ENCODE results near the gene ACVR2B.
A peak's percentile ranks its signal among the peaks of the same experiment; 100 is the strongest.

ACVR2B gene

DNA sequence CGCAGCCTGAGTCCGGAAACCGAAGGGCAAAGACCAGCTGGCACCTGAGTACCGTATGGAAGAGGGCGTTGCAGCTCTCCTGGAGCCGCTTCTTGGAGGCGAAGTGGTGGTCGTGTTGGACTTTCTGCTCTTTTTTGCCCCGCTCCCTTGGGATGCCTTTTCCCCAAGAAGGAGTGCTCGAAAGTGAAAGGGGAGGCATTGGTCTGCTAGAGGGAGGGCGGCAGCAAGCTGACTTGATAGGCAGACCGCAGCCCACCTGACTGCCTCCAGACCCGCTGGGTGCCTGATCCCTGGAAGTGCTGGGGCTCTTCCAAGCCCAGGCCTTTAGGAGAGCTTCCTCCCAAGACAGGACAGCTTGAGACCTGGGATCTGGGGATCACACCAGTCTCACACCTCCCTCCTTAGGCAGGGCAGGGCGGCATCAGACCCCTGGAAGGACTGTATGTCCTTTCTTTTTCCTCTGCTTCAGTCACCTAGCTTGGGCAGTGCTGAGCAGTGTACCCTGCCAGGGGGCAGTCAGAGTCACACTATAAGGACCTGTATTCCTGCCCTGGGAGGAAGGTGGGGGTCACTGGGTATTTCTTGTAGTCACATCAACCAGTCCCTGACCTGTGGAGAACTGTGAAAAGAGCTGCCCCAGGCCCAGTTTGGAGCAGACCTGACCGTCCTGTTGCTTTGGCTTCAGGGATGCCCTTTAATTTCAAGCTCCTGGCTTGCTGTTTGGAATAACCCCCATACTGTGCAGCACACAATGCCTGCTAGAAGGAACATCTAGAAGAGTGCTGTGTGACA is 2.1 kb downstream of the ACVR2B start:
- in situ Hi-C loops (cut with MboI; ENCODE audit: low sequenced_read_pairs, unreplicated experiment) = no loop called here
- DNase-seq (ENCODE audit: low spot score) = peak; percentile 55
- TF ChIP-seq, protein P1, sequence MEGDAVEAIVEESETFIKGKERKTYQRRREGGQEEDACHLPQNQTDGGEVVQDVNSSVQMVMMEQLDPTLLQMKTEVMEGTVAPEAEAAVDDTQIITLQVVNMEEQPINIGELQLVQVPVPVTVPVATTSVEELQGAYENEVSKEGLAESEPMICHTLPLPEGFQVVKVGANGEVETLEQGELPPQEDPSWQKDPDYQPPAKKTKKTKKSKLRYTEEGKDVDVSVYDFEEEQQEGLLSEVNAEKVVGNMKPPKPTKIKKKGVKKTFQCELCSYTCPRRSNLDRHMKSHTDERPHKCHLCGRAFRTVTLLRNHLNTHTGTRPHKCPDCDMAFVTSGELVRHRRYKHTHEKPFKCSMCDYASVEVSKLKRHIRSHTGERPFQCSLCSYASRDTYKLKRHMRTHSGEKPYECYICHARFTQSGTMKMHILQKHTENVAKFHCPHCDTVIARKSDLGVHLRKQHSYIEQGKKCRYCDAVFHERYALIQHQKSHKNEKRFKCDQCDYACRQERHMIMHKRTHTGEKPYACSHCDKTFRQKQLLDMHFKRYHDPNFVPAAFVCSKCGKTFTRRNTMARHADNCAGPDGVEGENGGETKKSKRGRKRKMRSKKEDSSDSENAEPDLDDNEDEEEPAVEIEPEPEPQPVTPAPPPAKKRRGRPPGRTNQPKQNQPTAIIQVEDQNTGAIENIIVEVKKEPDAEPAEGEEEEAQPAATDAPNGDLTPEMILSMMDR (IDR thresholded peaks at IDR 0.05; ENCODE audit: borderline replicate concordance, control extremely low read depth, extremely low read depth, insufficient read depth, missing control alignments) = no peak

DNA sequence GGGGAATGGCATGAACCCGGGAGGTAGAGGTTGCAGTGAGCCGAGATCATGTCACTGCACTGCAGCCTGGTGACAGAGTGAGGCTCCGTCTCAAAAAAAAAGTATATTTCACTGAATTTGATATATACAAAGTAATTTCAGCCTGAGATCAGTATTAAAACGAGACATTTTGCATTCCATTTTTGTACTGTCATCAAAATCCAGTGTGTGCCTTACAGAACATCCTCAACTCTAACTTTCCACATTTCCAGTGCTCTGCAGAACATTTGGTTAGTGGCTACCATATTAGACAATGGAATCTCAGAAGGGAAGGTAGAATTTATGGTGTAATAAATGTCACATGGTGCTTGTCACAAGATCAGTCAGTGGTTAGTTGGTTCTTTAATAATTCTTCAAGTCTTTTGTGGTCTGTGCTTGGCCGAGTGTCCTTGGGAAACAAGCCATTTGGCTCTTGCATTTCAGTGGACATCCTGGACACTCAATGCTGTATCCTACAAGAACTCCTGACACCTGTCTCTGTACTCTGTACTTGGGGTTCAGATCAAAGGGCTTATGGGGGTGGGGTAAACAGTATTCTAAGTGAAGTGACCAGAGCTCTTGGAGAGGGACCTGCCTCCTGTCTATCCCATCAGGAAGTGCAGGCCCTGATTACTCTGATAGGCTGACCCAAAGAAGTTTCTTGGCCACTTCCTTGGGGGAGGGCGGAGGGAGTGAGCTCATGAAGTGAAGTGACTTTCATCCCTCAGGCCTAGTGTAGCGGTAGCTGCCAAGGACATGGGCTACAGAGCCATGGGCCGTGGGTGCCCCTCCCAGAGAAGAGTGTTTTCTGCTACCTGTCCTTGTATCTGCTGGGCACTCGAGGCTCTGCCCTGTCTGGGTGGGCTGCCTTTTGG is 3.7 kb downstream of the ACVR2B start:
- DNase-seq (ENCODE audit: low spot score) = no peak
- TF ChIP-seq, protein P1 (IDR thresholded peaks at IDR 0.05; ENCODE audit: borderline replicate concordance, control extremely low read depth, extremely low read depth, insufficient read depth, missing control alignments) = no peak
- in situ Hi-C loops (cut with MboI; ENCODE audit: low sequenced_read_pairs, unreplicated experiment) = no loop called here

DNA sequence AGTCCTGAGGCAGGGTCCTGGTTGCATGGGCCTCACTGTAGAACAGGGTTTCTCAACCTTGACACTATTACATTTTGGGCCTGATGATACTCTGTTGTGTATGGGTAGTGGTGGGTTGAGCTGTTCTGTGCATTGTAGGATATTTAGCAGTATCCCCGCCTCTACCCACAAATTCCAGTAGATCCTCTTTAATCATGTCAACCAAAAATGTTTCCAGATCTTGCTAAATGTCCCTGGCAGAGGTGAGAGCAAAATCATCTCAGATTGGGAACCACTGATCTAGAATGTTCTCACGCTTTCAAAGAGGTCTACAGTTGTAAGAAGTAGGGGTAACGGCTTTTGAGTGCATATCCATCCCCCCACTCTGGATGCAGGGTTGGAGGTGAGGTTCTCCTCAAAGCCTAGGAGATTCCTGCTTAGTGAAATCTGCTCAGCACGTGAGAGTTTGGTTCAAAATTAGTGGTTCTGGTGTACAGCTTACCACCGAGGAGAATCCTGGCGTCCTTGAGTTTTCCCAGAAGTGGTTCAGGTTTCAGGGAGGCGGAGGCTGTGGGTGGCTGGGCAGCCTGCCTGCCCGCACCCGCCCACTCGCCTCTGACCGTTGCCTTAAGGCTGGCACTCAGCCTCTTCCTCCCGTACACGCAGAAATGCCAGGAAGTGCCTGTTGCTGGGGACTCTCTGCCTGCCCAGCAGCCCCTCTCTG is 5.3 kb downstream of the ACVR2B start:
- TF ChIP-seq, protein P1 (IDR thresholded peaks at IDR 0.05; ENCODE audit: borderline replicate concordance, control extremely low read depth, extremely low read depth, insufficient read depth, missing control alignments) = no peak
- in situ Hi-C loops (cut with MboI; ENCODE audit: low sequenced_read_pairs, unreplicated experiment) = no loop called here
- DNase-seq (ENCODE audit: low spot score) = peak; percentile 19

GRCh38 chr3:38459499-38460048 is 5.9 kb downstream of the ACVR2B start:
- TF ChIP-seq, protein P1 (IDR thresholded peaks at IDR 0.05; ENCODE audit: borderline replicate concordance, control extremely low read depth, extremely low read depth, insufficient read depth, missing control alignments) = no peak
- peak; percentile 18 for DNase-seq (ENCODE audit: low spot score)
- in situ Hi-C loops (cut with MboI; ENCODE audit: low sequenced_read_pairs, unreplicated experiment) = no loop called here

GRCh38 chr3:38460377-38461270 is 6.9 kb downstream of the ACVR2B start:
- DNase-seq (ENCODE audit: low spot score) = no peak
- in situ Hi-C loops (cut with MboI; ENCODE audit: low sequenced_read_pairs, unreplicated experiment) = no loop called here

More at GRCh38 chr3:38460377-38461270, 6.9 kb downstream of the ACVR2B start:
- TF ChIP-seq, protein P1 (IDR thresholded peaks at IDR 0.05; ENCODE audit: borderline replicate concordance, control extremely low read depth, extremely low read depth, insufficient read depth, missing control alignments) = no peak
